Right lobe of liver (tissue), 4 donors: ENCODE results near the gene USP22.

Experiments
- CTCF ChIP-seq, 4 donors: fragments of 200-600 bp in 3 of 4; fragments of 450-650 bp in 1 of 4; IDR thresholded peaks; one replicate each; pipeline versions ENCODE4 v1.5.1 to v1.8.0; 2016 to 2022; ENCODE audit warnings: antibody characterized with exemption in 4 of 4, mild to moderate bottlenecking in 2 of 4
- POLR2A ChIP-seq: fragments of 450-650 bp; IDR thresholded peaks from one replicate; pipeline ENCODE4 v1.6.1; 2017; ENCODE audit warnings: antibody characterized with exemption, mild to moderate bottlenecking
- donor health status: DM: no; HTN: no; CAD: no.
- donor health status: DM: no; HTN: no; CAD: no.
- donor health status: DM: no; HTN: yes; CAD: no.

DNA sequence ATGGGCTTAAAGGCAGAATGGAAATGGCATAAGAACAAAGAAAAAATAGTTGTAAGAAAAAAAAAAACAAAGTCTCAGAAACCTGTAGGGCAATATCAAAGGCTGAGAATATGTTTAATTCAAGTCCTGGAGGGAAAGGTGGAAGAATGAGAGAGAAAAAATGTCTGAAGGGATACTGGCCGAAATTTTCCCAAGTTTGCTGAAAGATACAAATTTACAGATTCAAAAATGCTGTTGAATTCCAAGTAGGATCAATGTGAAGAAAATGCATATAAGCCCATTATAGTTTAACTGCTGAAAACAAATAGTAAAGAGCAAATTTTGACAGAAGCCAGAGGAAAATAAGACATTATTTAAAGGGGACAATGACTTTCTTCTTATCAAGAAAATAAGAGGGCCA, 6.6 kb upstream of the USP22 start:
- TF ChIP-seq CTCF (IDR thresholded peaks at IDR 0.05) = no peak
- TF ChIP-seq POLR2A = no peak
